ENCODE measurements around the gene TIAM2.

Gene TIAM2

GRCh38 chr6:155026022-155026705 lies 31.0 kb downstream of the TIAM2 start:
- no peak for DNase-seq

- no peak for DNase-seq
These were observed 31.6 kb downstream of the TIAM2 start for GRCh38 chr6:155026706-155027045.

- DNase-seq = no peak
These were observed 35.1 kb downstream of the TIAM2 start for GRCh38 chr6:155030148-155030720.

GRCh38 chr6:155031091-155031490 lies 36.0 kb downstream of the TIAM2 start:
- DNase-seq = no peak

- no peak for DNase-seq
These were observed 38.1 kb downstream of the TIAM2 start for GRCh38 chr6:155033021-155033791.

- no peak for DNase-seq
These were observed 41.8 kb downstream of the TIAM2 start for GRCh38 chr6:155036907-155037306.

- no peak for DNase-seq
These were observed 43.0 kb downstream of the TIAM2 start for GRCh38 chr6:155038104-155038503.

- no peak for DNase-seq
These were observed 43.4 kb downstream of the TIAM2 start for GRCh38 chr6:155038527-155038926.

GRCh38 chr6:155039618-155040017 lies 44.5 kb downstream of the TIAM2 start:
- no peak for DNase-seq

- DNase-seq = no peak
These were observed 45.0 kb downstream of the TIAM2 start for GRCh38 chr6:155040154-155040553.

GRCh38 chr6:155040901-155041650 lies 46.0 kb downstream of the TIAM2 start:
- DNase-seq = no peak

GRCh38 chr6:155041741-155042279 lies 46.7 kb downstream of the TIAM2 start:
- DNase-seq = no peak

- DNase-seq = no peak
These were observed 47.9 kb downstream of the TIAM2 start for GRCh38 chr6:155042983-155043382.

- no peak for DNase-seq
These were observed 50.7 kb downstream of the TIAM2 start for GRCh38 chr6:155045561-155046404.

- no peak for DNase-seq
These were observed 52.4 kb downstream of the TIAM2 start for GRCh38 chr6:155047523-155047922.

GRCh38 chr6:155050311-155050710 lies 55.2 kb downstream of the TIAM2 start:
- DNase-seq = no peak

- DNase-seq = no peak
These were observed 59.6 kb downstream of the TIAM2 start for GRCh38 chr6:155054491-155055250.

GRCh38 chr6:155055729-155056128 lies 60.6 kb downstream of the TIAM2 start:
- DNase-seq = no peak

- DNase-seq = no peak
These were observed 61.6 kb downstream of the TIAM2 start for GRCh38 chr6:155056756-155057155.

GRCh38 chr6:155061381-155061780 lies 66.3 kb downstream of the TIAM2 start:
- DNase-seq = no peak

- no peak for DNase-seq
These were observed 67.8 kb downstream of the TIAM2 start for GRCh38 chr6:155062866-155063341.

Data from stimulated activated naive CD4-positive, alpha-beta T cell (primary cell).